DMS 273 (cell line): Measurements from ENCODE around the gene MREG.

Source experiments
- DNase-seq: peaks from one replicate; lab custom pipeline; 2025; ENCODE audit not compliant: unreplicated experiment; lab: John Stamatoyannopoulos, UW

Gene MREG

DNA sequence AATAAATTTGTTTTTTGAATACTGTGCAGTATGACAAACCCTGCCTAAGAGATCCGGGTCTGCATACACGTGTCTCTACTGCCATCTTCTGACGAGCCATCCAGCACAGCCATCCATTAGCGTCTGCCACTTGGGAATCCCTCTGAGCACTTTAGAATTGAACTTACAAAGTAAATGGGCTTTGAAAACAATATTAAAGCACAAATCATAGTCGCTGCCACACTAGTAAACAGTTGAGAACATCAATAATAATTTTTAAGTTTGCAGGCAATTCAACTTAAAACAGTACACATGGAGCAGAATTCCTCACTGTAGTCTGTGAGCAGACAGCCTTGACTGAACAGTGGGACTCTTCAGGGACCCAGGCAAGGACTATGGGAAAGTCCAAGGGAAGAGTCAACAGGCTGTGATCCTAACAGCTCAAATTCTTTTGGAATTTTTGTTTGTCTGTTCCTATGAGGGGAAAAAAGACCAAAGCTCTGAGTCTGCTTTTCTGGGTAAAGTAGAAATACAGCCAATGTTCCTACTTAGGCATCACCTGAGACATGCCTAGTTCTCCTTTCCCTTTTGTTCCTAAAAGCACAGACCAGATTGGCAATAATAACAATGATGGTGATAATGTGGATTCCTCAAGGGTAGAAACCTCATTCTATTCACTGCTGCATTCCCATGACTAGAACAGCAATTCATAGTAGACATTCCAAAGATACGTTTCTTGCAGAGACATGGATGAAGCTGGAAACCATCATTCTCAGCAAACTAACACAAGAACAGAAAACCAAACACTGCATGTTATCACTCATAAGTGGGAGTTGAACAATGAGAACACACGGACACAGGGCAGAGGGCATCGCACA, 92.9 kb downstream of the MREG start:
- peak; percentile 79 for DNase-seq

DNA sequence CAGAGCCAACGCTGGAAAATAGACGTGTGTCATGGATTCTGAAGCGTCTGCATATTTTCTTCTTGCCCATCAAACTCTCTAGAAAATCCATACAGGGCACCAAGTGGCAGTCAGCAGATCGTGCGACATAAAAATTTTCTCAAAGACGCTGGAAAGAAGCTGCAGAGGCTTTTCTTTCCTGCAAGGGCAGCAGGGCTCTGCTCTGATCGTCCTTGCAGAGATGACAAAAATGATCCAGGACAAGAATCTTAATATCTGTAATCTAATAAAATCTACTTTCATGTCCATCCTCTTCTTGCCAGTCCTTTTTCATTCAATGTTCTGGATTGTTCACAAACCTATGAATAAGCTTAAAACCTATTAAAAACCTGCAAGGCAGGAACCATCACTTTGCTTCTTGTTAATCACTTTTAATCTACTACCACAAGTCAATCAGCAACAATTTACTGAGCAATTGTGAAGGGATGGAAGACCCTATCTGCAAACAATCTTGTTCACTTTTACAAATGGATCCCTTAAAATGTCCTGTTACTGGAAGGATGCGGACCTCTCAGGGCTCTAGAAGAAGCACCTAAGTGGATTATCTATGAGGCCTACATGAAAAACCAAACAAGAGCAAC, 93.6 kb downstream of the MREG start:
- DNase-seq, result no peak

DNA sequence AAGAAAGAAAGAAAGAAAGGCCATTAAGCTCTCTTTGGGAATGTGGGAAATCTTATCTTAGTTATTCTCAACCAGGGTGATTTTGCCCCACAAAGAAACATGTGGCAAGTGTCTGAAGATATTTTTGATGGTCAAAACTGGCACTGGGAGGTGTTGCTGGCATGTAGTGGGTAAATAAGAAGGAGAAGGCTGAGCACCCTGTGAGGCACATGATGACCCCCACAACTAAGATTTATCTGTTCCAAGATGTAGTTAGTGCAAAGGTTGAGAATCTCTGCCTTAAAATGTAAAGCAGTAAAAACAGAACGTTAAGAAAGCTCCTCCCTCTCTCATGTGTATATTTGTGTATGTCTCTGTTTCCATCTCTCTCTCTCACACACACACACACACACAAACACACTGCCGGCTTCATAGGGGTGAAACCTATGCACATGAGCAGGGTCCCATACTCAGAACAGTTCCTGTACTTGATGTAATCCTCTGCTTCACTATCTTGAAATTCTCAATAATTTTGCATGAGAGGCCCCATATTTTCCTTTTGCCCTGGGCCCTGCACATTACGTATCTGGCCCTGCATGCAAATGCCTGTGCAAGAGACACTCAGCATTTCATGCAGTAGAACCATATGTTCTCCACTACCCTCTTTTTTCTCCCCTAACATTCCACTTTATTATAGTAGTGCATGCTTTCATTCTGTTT, 94.3 kb downstream of the MREG start:
- no peak for DNase-seq

DNA sequence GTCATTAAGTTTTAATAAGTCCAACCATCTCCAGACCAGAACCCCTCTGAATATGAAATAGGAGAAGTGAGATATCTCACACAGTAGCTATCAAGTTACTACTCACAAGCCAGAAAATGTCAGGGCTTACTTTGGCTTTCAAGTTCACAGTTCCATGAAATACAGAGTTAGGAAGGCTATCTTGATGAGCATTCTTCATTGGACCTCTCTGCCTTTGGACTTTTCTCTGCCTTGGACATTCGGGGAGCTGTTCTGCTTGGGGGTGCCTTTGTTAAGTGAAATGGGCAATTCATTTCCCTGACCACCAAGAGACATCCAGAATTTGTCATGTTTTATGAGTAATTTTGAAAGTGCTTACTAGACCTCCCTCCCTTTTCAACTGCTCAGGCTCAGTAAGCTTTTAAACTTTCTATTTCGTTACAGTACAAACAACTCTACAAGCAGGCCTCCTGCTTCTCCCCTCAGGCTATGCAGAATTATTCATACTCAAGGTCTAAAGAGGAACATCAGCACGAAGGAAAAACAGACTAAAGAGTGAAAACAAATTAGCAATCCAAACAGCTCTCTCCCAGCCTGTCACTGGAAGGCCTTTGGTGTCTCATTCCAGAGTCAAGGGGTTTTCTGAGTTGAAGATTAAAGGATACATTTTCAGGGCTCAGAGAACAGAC, 95.3 kb downstream of the MREG start:
- no peak for DNase-seq

DNA sequence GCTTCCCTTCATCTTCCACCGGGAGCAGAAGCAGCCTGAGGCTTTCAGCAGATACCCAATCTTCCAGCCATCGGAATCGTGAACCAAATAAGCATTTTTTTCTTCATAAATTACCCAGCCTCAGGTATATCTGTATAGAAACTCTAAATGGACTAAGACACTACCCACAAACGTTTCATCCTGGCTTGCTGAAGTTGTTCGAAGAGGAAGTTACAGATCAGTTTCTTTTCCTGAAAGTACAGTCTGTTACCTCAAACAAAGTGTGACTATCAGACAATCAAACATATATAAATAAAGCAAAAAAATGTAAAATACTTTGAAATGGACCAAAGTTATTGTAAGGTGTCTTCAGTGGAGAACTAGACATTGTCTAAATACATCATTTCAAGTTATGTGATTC, 97.9 kb downstream of the MREG start:
- DNase-seq, result no peak

DNA sequence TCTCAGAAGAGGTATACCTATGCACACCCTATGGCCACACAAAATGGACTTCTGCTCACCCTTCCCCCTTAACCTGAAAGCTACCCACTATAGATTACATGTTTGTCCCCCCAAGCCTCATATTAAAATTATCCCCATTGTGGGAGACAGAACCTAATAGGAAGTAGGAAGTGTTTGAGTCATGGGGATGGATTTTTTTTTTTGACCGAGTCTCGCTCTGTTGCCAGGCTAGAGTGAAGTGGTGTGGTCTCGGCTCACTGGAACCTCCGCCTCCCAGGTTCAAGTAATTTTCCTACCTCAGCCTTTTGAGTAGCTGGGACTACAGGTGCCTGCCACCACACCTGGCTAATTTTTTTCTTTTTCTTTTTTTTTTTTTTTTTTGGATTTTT, 98.6 kb downstream of the MREG start:
- no peak for DNase-seq

DNA sequence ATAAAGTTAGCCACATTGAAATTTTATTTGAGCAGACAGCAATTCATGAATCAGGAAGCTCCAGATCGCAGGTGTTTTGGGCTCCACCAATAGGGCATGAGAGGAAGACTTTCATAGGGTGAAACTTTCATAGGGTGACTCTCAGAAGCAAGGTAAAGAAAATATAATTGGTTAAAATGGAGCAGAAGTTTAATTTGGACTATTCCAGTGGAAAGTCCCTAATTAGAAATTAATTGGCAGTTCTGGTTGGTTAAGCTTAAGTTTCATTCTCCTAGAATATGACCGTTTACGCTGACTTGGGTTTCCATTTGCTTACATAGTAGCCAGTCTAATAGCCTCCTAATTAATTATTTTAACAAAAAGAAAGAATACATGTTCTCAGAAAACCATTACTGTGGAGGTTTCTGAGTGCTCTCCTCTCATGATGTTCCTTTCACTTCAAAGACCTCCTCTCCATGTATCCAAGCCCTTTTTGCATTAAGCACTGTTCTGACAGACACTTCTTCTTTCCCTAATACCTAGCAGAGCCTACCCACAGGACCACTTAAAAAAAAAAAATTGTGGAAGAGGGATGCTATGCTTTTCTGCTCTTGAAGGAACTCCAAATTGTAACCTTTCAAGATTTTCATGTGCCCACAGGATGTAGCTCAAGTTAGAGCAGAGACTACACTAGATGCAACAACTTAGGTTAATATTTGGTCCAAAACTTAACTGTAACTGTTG, 99.1 kb downstream of the MREG start:
- no peak for DNase-seq

DNA sequence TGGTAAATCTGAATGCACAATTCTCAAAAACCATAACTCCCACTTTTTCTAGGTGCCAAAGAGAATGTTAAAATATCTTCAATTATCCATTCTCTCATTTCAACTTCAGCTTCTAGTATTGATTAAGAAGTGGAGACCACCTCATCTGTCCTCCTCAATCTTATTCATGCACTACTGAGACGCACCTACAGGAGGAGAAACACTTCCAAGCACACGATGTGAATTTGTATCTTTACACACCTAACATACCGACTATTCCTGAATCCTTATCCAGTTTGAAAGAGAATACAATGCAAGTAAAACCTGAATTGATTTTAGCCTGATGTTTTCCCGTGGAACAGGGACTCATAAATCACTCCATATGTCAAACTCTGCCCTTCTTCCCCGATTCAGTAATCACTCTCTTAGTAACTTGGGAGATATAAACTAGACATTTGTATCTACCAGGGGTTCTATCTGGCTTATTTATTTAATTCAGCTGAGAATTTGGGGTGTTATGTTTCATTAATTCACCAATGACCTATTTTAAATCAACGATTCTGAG, 101.0 kb downstream of the MREG start:
- no peak for DNase-seq

DNA sequence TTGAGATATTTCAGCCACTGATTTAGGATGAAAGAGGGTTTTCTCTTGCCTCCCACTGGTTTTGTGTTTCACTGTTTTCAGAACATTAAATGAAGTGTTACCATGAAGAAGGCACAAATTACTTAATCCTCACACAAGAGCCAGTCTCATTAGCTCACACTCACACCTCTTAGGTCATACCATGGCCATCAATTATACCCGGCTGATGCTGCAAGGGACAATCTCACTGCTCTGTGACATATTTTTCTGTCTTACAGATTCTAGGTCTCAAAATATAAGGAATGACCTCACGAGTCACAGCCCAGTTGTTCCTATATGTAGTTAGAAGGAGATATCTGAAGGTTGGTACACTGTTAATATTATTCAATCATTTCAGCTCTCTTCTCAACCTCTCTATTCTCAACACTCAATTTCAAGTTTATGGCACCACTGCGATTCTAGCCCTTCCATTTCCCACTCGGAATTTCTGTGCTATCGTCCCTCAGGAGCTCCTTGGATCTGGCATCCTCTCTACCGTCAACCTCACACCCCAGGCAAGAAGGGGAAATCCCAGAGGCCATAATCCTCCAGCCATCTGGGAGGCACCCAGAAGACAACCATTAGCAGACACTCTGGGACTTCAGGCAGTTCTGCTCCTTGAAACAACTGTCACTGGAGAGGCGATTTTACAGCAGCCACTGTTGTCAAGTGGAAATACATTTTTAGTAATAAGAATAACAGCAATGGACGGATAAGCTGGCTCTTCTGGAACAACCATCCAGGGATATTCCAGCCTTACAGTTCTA, 101.9 kb downstream of the MREG start:
- DNase-seq, result no peak

DNA sequence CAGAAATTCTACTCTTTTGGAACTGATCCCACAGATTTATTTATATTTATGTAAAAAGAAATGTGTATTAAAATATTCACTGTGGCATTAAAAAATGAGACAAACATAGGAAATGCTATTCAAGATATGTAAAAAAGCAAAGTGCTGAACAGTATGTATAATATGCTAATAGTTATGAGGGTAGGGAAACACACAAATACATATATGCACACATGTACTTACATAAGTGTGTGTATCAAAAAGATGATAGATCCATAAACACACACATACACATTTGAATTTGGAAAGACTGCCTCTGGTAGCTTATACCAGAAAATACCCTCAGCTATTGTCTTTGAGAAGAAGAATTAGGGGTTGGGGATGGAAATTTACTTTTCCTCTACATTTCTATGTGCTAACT, 103.2 kb downstream of the MREG start:
- no peak for DNase-seq

DNA sequence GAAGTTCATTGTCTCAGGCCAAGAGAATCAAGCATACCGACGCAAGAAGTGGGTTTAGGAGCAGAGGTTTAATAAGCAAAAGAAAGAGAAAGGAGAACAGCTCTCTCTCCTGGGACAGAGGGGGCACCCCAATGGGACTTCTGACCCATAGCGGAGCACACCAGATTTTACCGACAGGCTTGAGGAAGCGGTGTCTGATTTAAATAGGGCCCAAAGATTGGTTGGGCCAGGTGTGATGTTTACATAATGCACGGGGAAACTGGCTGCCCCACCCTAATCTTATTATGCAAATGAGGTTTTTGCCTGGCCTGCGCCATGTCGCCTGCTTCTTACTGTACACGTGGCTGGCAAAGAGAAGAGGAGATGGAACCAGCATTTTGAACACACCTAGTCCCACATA, 106.2 kb downstream of the MREG start:
- no peak for DNase-seq

DNA sequence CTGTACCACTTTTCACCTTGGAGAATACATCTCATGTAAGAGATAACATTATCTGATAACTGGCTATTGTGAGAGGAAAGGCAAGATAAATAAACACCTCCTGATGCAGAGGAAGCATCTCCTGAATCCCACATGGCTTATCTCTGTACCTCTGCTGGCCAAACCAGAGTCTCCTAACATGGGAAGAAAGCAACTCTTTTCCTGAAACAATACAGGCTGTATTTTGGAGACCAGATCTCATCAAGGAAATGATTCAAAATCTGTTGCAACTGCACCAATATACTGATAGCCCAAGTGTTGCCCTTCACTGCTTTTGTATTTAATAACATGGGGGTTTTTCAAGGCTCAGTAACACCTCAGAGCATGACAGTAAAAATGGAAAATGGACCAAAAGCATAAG, 106.9 kb downstream of the MREG start:
- no peak for DNase-seq

DNA sequence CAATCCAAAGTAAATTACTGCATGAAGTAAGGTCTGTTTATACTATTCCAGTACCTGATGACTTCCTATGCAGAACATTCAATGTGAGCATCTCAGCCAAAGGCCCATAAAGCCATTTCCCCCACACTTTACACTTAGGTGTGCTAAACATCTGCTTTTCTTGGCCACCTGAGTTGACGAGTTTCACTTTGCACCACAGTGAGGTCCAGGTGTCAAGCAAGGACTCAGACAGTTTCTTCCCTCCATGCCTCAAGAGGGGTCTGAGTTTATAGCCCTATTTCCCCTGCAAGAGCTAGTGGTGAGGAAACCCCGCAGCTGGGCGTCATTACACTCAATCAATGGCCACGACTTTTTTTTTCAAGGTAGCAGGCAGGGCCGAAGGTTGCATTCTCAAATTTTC, 107.7 kb downstream of the MREG start:
- DNase-seq, result no peak

DNA sequence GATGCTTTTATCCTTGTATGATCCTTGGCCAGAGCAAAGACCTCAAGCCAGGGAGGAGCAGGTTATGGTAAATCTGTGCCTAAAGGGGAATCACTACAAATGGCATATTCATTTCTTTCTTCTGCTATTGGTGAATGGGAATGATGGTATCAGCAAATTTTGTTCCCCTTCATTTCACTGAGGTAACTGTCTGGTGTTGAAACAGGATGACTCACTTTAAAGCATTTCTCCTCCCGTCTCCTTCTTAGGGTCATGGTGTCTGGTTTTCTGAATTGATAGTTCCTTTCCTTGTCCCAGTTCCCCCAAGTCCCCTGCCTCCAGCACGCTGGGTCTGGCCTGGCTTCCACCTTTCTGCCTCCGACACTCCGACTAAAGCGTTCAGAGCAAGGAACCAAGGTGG, 109.2 kb downstream of the MREG start:
- DNase-seq, result no peak

DNA sequence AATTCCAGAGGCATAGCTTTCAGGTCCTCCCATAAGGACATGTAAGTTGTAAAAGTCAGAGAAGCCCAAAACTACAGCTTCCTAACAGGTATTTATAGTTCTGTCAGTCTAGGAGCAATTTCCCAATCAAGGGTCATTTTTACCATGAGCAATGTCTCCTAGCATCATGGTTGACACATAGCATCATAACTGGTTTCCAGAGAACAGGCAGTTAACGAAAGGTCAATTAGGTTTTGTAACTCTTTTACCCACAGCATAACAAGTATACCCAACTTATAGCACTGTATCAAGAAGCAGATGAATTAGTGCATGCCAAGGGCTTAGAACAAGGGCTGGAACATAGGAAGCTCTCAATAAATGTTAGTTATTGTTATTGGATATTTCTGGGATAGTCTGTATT, 110.1 kb downstream of the MREG start:
- no peak for DNase-seq

DNA sequence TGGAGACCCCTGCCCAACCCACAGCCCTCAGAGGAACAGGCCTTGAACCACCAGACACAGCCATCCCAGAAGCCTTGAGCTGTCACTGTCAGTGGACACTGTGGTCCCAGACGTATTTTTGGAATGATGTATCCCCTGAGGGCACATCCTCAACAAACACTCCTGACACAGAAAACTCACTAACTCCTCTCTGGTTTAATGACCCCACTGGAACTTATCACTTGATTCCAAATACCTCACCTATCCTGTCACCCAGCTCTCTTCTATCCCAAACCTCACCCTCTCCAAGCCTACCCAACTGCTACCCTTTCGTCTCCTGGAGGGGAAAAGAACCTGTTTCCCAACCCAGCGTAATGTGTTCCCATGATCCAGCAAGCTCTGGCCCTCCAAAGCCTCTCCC, 111.6 kb downstream of the MREG start:
- DNase-seq, result no peak

DNA sequence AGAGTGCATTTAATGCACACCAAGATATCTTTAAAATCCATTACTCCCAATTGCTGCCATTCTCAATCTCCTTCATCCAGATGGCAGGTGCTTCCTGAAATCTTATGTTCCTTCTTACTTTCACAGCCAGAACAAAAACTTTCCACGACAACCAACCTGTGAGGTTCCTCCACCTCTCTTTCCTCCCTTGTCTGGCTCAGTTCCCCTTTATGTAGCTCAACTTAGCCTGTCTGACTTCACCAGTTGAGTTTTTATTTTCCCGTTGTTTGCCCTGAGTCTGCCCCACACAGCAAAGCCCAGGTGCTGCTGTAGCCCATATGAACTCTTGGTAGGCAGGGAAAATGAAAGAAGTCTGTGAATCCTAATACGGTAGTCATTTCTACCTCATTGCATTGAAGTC, 112.5 kb downstream of the MREG start:
- DNase-seq, result no peak

DNA sequence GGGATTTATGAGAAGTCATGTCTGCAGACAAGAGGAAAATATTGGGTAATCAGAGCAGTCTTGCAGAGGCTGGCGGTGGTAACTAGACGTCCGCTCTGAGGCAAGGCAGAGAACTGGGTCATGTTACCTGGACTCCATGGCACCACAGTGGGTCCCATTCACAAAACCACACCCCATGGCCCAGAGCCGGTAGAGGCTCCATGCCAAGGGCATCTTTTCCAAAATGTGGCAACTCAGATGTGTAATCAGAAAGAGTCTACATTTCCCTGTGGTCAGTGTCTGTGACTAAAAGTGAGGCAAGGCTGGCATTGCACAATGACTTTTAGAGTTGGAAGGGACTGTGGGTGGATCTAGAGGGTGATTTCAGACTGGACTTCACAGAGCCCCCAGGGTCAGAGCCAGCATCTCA, 113.1 kb downstream of the MREG start:
- no peak for DNase-seq

DNA sequence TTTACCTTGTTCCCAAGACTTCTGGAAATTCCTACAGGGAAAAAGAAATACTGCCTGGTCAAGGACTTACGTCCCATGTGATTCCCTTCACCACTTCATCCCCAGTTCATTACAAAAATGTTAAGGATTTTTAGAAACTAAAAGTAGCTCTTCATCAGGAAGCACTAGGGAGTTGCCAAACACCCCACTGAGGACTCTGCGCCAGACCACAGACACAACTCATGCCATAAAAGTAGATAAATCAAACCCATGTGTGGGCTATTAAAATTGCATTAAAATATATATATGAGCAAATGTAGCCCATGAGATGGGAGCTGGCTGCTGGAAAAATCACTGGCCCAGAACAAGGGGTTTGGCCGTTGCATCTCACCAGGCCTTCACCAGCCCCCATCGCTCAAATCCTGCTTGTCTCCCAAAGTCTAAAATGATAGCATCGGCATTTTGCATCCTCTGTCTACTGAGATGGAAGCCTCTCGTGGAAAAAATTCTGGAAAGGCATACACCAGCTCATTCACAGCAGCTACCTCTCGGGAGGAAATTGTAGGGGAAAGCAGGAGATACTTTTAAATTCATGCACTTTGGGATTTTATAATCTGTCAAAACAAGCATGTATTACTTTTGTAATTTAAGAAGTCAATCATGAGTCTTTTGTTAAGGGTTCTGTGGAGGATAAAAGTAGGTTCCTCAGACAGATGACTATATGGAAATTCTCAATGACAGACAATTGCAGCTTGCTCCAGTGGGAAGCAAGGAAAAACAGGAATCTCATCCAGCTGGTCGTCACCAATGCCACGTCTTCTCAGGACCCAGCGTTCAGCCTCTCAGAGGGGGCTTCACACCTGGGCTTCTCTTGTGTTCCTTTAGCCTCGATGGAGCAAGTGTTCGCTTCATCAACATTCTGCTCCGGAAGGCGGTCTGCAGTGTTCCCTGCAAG, 113.9 kb downstream of the MREG start:
- DNase-seq, result no peak
